ENCODE data around the gene TMEM128. TPM values are rescaled to one million over a fixed set of nuclear protein-coding genes. Genes with fewer than 3 reads are reported as not detected.
"Not testable (repeated sequence)": the region's sequence is repeated elsewhere in the genome, so short reads cannot be mapped to it uniquely, and the experiment has no call there.

Gene TMEM128
- total and polyA plus RNA-seq, 2 donors (not counting 1 experiment from before 2014, with no cell fraction given) = 26.4 to 52.1 TPM

GRCh38 chr4:4254666-4255065 is 6.6 kb upstream of the TMEM128 start:
- DNase-seq (ENCODE audit: low read depth in 2 of 2) = no peak
- Histone ChIP-seq H3K9ac (ENCODE audit: insufficient read depth, low read length) (no peak overlapping the region), H3K79me2 (ENCODE audit: control insufficient read depth, insufficient read depth, low read length) (no peaks in the 10 kb centered on the region), H3K27ac (ENCODE audit: insufficient read depth, low read length) (no peak overlapping the region), H4K20me1 (ENCODE audit: control insufficient read depth, extremely low read depth, insufficient read depth, low read length) (no peaks in the 10 kb centered on the region), H3K4me1 (ENCODE audit: control insufficient read depth, extremely low read depth, insufficient read depth, low read length) (no peaks in the 10 kb centered on the region), H3K9me3 (ENCODE audit: control insufficient read depth, insufficient read depth, low read depth, low read length) (no peaks in the 10 kb centered on the region), H3K27me3 (ENCODE audit: control insufficient read depth, insufficient read depth, low read length) (peaks cover 4% of the 10 kb centered on the region), H3K4me3 (replicated peaks in 1 of 4; ENCODE audit: control extremely low read depth in 1 of 4, insufficient read depth in 1 of 4, low read depth in 3 of 4, low read length in 4 of 4) (no peak overlapping the region), H3K4me2 (ENCODE audit: extremely low read depth, insufficient read depth, low read length) (no peak overlapping the region), H2AFZ (ENCODE audit: low read length) (no peak overlapping the region), H3K36me3 (ENCODE audit: control insufficient read depth, insufficient read depth, low read length) (no peaks in the 10 kb centered on the region)
- no peak for TF ChIP-seq EZH2 (IDR thresholded peaks at IDR 0.05; ENCODE audit: low read length, missing control alignments)
- TF ChIP-seq, protein P1, sequence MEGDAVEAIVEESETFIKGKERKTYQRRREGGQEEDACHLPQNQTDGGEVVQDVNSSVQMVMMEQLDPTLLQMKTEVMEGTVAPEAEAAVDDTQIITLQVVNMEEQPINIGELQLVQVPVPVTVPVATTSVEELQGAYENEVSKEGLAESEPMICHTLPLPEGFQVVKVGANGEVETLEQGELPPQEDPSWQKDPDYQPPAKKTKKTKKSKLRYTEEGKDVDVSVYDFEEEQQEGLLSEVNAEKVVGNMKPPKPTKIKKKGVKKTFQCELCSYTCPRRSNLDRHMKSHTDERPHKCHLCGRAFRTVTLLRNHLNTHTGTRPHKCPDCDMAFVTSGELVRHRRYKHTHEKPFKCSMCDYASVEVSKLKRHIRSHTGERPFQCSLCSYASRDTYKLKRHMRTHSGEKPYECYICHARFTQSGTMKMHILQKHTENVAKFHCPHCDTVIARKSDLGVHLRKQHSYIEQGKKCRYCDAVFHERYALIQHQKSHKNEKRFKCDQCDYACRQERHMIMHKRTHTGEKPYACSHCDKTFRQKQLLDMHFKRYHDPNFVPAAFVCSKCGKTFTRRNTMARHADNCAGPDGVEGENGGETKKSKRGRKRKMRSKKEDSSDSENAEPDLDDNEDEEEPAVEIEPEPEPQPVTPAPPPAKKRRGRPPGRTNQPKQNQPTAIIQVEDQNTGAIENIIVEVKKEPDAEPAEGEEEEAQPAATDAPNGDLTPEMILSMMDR (conservative IDR thresholded peaks at IDR 0.05 in 1 of 2, IDR thresholded peaks at IDR 0.05 in 1 of 2; ENCODE audit: low read depth in 1 of 2, low read length in 2 of 2) = no peak

GRCh38 chr4:4254199-4254598 is 6.2 kb upstream of the TMEM128 start:
- peaks cover 4% of the 10 kb centered on the region for H3K27me3 ChIP-seq (ENCODE audit: control insufficient read depth, insufficient read depth, low read length)
- no peak overlapping the region for H3K4me2 ChIP-seq (ENCODE audit: extremely low read depth, insufficient read depth, low read length)
- no peak overlapping the region for H3K27ac ChIP-seq (ENCODE audit: insufficient read depth, low read length)
- H3K9me3 ChIP-seq (ENCODE audit: control insufficient read depth, insufficient read depth, low read depth, low read length) = no peaks in the 10 kb centered on the region
- H3K79me2 ChIP-seq (ENCODE audit: control insufficient read depth, insufficient read depth, low read length) = no peaks in the 10 kb centered on the region
- H3K36me3 ChIP-seq (ENCODE audit: control insufficient read depth, insufficient read depth, low read length) = no peaks in the 10 kb centered on the region
- no peak overlapping the region for H3K9ac ChIP-seq (ENCODE audit: insufficient read depth, low read length)
- no peaks in the 10 kb centered on the region for H4K20me1 ChIP-seq (ENCODE audit: control insufficient read depth, extremely low read depth, insufficient read depth, low read length)
- DNase-seq (ENCODE audit: low read depth in 2 of 2) = no peak
- H3K4me1 ChIP-seq (ENCODE audit: control insufficient read depth, extremely low read depth, insufficient read depth, low read length) = no peaks in the 10 kb centered on the region
- no peak overlapping the region for H2AFZ ChIP-seq (ENCODE audit: low read length)
- TF ChIP-seq EZH2 (IDR thresholded peaks at IDR 0.05; ENCODE audit: low read length, missing control alignments) = no peak
- no peak overlapping the region for H3K4me3 ChIP-seq (replicated peaks in 1 of 4; ENCODE audit: control extremely low read depth in 1 of 4, insufficient read depth in 1 of 4, low read depth in 3 of 4, low read length in 4 of 4)

GRCh38 chr4:4249866-4250265 is 1.8 kb upstream of the TMEM128 start:
- Histone ChIP-seq H2AFZ (ENCODE audit: low read length) (no peak overlapping the region), H3K9ac (ENCODE audit: insufficient read depth, low read length) (no peak overlapping the region), H3K79me2 (ENCODE audit: control insufficient read depth, insufficient read depth, low read length) (peaks cover 10% of the 10 kb centered on the region), H3K27me3 (ENCODE audit: control insufficient read depth, insufficient read depth, low read length) (no peaks in the 10 kb centered on the region), H3K4me3 (replicated peaks in 1 of 4; ENCODE audit: control extremely low read depth in 1 of 4, insufficient read depth in 1 of 4, low read depth in 3 of 4, low read length in 4 of 4) (no peak overlapping the region), H3K4me1 (ENCODE audit: control insufficient read depth, extremely low read depth, insufficient read depth, low read length) (peaks cover 4% of the 10 kb centered on the region), H3K27ac (ENCODE audit: insufficient read depth, low read length) (no peak overlapping the region), H3K36me3 (ENCODE audit: control insufficient read depth, insufficient read depth, low read length) (peaks cover 2% of the 10 kb centered on the region), H3K4me2 (ENCODE audit: extremely low read depth, insufficient read depth, low read length) (no peak overlapping the region), H4K20me1 (ENCODE audit: control insufficient read depth, extremely low read depth, insufficient read depth, low read length) (no peaks in the 10 kb centered on the region), H3K9me3 (ENCODE audit: control insufficient read depth, insufficient read depth, low read depth, low read length) (no peaks in the 10 kb centered on the region)
- no peak for DNase-seq (ENCODE audit: low read depth in 2 of 2)
- no peak for TF ChIP-seq EZH2 (IDR thresholded peaks at IDR 0.05; ENCODE audit: low read length, missing control alignments)
- TF ChIP-seq, protein P1 (conservative IDR thresholded peaks at IDR 0.05 in 1 of 2, IDR thresholded peaks at IDR 0.05 in 1 of 2; ENCODE audit: low read depth in 1 of 2, low read length in 2 of 2) = no peak

DNA sequence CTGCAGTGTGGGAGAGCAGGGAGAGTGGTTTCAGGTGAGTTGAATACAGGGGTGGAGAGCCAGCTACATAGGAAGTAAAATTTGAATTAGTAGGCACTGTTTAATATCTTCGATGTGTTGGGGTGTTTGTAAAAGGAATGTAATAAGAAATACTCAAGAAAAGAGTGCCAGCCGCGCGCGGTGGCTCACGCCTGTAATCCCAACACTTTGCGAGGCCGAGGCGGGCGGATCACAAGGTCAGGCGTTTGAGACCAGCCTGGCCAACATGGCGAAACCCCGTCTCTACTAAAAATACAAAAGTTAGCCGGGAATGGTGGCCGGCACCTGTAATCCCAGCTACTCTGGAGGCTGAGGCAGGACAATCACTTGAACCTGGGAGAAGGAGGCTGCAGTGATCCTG is 1.3 kb upstream of the TMEM128 start:
- H3K79me2 ChIP-seq (ENCODE audit: control insufficient read depth, insufficient read depth, low read length); DNase-seq (ENCODE audit: low read depth in 2 of 2); H3K27ac ChIP-seq (ENCODE audit: insufficient read depth, low read length); H3K36me3 ChIP-seq (ENCODE audit: control insufficient read depth, insufficient read depth, low read length); H3K9ac ChIP-seq (ENCODE audit: insufficient read depth, low read length); H3K27me3 ChIP-seq (ENCODE audit: control insufficient read depth, insufficient read depth, low read length); H3K4me1 ChIP-seq (ENCODE audit: control insufficient read depth, extremely low read depth, insufficient read depth, low read length); H3K9me3 ChIP-seq (ENCODE audit: control insufficient read depth, insufficient read depth, low read depth, low read length); H4K20me1 ChIP-seq (ENCODE audit: control insufficient read depth, extremely low read depth, insufficient read depth, low read length): not testable (repeated sequence)
- peak overlapping the region; percentile 84 for H3K4me2 ChIP-seq (ENCODE audit: extremely low read depth, insufficient read depth, low read length)
- peak overlapping the region in 2 of 4 experiments; percentile 79 to 99 for H3K4me3 ChIP-seq (replicated peaks in 1 of 4; ENCODE audit: control extremely low read depth in 1 of 4, insufficient read depth in 1 of 4, low read depth in 3 of 4, low read length in 4 of 4)
- H2AFZ ChIP-seq (ENCODE audit: low read length) = peak overlapping the region; percentile 83

Data from fibroblast of lung (primary cell).